ENCODE data around the gene KCNE3. TPM values are rescaled to one million over a fixed set of nuclear protein-coding genes. Genes with fewer than 3 reads are reported as not detected.

The KCNE3 gene
- total RNA-seq, 1 experiment from 2014 or later, result 0.73 TPM

DNA sequence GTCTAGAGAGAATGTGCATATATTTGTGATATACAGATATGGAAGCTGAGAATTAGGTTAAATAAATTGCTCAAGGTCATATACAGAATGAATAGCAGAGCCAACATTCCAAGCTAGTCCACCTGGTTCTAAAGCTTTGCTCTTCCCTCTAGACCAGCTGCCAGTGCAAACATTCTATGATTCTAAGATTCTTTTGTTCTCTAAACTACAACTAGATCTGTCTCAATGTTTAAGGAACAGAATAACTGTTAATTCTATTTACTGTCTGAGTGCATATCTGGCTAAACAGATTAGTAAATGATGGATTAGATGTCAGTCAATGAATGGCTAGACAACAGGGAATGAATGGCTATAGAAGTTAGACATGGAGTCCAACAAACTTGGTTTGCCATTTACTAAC, 19.6 kb downstream of the KCNE3 start:
- Histone ChIP-seq H3K4me2 (ENCODE audit: low read length) (no peak overlapping the region), H3K27me3 (ENCODE audit: low read length) (no peaks in the 10 kb centered on the region), H2AFZ (ENCODE audit: low read length) (no peak overlapping the region), H3K27ac (ENCODE audit: low read length) (no peak overlapping the region), H3K4me3 (ENCODE audit: low read length) (no peak overlapping the region), H3F3A (ENCODE audit: low read length, unreplicated experiment) (peaks cover 2% of the 10 kb centered on the region), H3K9me3 (ENCODE audit: low read length) (no peaks in the 10 kb centered on the region), H3K9ac (ENCODE audit: low read length) (no peak overlapping the region), H3K36me3 (ENCODE audit: low read depth, low read length) (no peaks in the 10 kb centered on the region), H3K4me1 (ENCODE audit: insufficient read depth, low read length) (peaks cover 11% of the 10 kb centered on the region), H3K79me2 (ENCODE audit: low read length) (no peaks in the 10 kb centered on the region), H4K20me1 (ENCODE audit: low read length) (no peaks in the 10 kb centered on the region), H3K9me2 (replicated peaks; ENCODE audit: low read length) (no peaks in the 10 kb centered on the region)
- CTCF ChIA-PET, result interaction anchor here (0.7 kb wide), 1 partner anchor 192 kb away, joined by 3 read pairs; no protein-coding TSS in a partner anchor
- ATAC-seq (no peak), DNase-seq (no peak)
- no TSS peak for BruUV-seq (replicated peaks)
- no peak for TF ChIP-seq EZH2 (IDR thresholded peaks at IDR 0.05; ENCODE audit: low read length, unreplicated experiment)
- TF ChIP-seq, protein P1, sequence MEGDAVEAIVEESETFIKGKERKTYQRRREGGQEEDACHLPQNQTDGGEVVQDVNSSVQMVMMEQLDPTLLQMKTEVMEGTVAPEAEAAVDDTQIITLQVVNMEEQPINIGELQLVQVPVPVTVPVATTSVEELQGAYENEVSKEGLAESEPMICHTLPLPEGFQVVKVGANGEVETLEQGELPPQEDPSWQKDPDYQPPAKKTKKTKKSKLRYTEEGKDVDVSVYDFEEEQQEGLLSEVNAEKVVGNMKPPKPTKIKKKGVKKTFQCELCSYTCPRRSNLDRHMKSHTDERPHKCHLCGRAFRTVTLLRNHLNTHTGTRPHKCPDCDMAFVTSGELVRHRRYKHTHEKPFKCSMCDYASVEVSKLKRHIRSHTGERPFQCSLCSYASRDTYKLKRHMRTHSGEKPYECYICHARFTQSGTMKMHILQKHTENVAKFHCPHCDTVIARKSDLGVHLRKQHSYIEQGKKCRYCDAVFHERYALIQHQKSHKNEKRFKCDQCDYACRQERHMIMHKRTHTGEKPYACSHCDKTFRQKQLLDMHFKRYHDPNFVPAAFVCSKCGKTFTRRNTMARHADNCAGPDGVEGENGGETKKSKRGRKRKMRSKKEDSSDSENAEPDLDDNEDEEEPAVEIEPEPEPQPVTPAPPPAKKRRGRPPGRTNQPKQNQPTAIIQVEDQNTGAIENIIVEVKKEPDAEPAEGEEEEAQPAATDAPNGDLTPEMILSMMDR (conservative IDR thresholded peaks at IDR 0.05; ENCODE audit: low read depth, low read length), result no peak
- TF ChIP-seq EZH2phosphoT487 (IDR thresholded peaks at IDR 0.05; ENCODE audit: borderline replicate concordance, low read length), result no peak
- intact Hi-C loops (cut with micrococcal nuclease), result loop anchor here (10.0 kb wide), 2 partner anchors 383 to 483 kb away; no protein-coding TSS in a partner anchor
- POLR2A ChIA-PET (ENCODE audit: unreplicated experiment), result no interaction called here

DNA sequence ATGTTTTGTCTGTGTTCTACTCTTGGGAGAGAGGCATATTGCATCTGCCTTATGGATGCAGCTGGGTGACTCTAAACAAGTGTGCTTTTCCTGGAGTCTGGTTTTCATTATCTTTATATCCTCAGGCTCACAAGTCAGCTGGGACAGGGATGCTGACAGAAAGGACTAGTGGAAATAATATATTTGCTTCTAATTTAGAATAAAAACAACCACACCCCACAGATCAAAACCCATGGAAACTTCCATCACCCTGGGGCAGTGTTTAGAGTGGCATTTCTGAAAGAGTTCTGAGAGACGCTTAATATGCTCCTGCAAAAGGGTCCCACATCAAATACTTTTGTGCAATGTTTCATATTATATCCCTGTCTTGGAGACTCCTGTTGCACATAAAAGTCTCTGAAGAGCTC, 20.8 kb downstream of the KCNE3 start:
- no TSS peak for BruUV-seq (replicated peaks)

DNA sequence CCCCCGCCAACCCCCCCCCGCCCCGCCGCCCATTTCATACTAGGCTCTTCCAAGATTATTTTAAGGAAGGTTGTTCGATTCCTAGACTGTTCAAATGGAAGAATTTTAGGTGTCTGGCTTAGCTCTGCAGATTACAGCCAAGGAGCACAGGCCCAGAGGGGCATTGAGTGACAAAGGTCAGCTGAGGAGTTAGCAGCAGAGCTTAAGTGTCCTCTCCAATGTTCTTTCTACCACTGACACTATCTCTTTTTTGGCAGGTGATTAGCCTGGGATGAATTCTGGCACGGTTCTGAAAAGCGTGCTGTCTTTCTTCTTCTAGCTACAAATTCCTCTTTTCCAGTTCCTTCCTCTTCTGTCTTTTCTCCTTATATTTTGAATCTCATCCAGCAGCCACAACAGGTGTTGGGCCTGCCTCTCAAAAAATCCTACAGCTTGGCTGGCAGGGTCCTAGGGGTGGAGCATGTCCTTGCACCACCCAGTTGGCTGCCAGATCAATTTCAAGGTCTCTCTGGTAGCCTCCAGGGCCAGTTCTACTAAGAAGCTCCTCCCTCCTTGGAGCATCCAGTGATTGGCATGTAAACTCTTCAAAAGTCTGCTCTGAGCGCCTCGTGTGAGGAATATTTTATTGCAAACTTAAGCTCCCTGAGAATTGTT, 23.0 kb downstream of the KCNE3 start:
- CTCF ChIA-PET, result interaction anchor here (1.1 to 2.0 kb wide), 2 partner anchors 55 to 125 kb away, joined by 3 to 6 read pairs; no protein-coding TSS in a partner anchor
- H3K79me2 ChIP-seq (ENCODE audit: low read length), result no peaks in the 10 kb centered on the region
- TF ChIP-seq EZH2 (IDR thresholded peaks at IDR 0.05; ENCODE audit: low read length, unreplicated experiment), result no peak
- no peak for TF ChIP-seq EZH2phosphoT487 (IDR thresholded peaks at IDR 0.05; ENCODE audit: borderline replicate concordance, low read length)
- TF ChIP-seq, protein P1 (conservative IDR thresholded peaks at IDR 0.05; ENCODE audit: low read depth, low read length), result no peak
- H3K9me2 ChIP-seq (replicated peaks; ENCODE audit: low read length), result no peaks in the 10 kb centered on the region
- DNase-seq (no peak), ATAC-seq (no peak)
- H3K4me2 ChIP-seq (ENCODE audit: low read length), result no peak overlapping the region
- intact Hi-C loops (cut with micrococcal nuclease), result loop anchor here (5.0 to 10.0 kb wide), 3 partner anchors 72 to 479 kb away; no protein-coding TSS in a partner anchor
- no peak overlapping the region for H3K9ac ChIP-seq (ENCODE audit: low read length)
- peaks cover 18% of the 10 kb centered on the region for H3K4me1 ChIP-seq (ENCODE audit: insufficient read depth, low read length)
- no peaks in the 10 kb centered on the region for H3K36me3 ChIP-seq (ENCODE audit: low read depth, low read length)
- H4K20me1 ChIP-seq (ENCODE audit: low read length), result no peaks in the 10 kb centered on the region
- POLR2A ChIA-PET (ENCODE audit: unreplicated experiment), result interaction anchor here (0.5 kb wide), 1 partner anchor 89 kb away, joined by 3 read pairs; no protein-coding TSS in a partner anchor
- H3K27me3 ChIP-seq (ENCODE audit: low read length), result no peaks in the 10 kb centered on the region
- H3F3A ChIP-seq (ENCODE audit: low read length, unreplicated experiment), result peaks cover 3% of the 10 kb centered on the region
- H3K27ac ChIP-seq (ENCODE audit: low read length), result no peak overlapping the region
- BruUV-seq (replicated peaks), result no TSS peak
- H3K4me3 ChIP-seq (ENCODE audit: low read length), result no peak overlapping the region
- no peaks in the 10 kb centered on the region for H3K9me3 ChIP-seq (ENCODE audit: low read length)
- no peak overlapping the region for H2AFZ ChIP-seq (ENCODE audit: low read length)

More for the DNA sequence above, 20.8 kb downstream of the KCNE3 start:
- H3F3A ChIP-seq (ENCODE audit: low read length, unreplicated experiment), result peaks cover 3% of the 10 kb centered on the region
- H3K36me3 ChIP-seq (ENCODE audit: low read depth, low read length), result no peaks in the 10 kb centered on the region
- POLR2A ChIA-PET (ENCODE audit: unreplicated experiment), result no interaction called here
- TF ChIP-seq EZH2 (IDR thresholded peaks at IDR 0.05; ENCODE audit: low read length, unreplicated experiment), result no peak
- no peak overlapping the region for H3K4me3 ChIP-seq (ENCODE audit: low read length)
- no peaks in the 10 kb centered on the region for H3K9me3 ChIP-seq (ENCODE audit: low read length)
- no peaks in the 10 kb centered on the region for H3K79me2 ChIP-seq (ENCODE audit: low read length)
- no peaks in the 10 kb centered on the region for H3K9me2 ChIP-seq (replicated peaks; ENCODE audit: low read length)
- H3K27ac ChIP-seq (ENCODE audit: low read length), result no peak overlapping the region
- DNase-seq (no peak), ATAC-seq (no peak)
- intact Hi-C loops (cut with micrococcal nuclease), result loop anchor here (10.0 kb wide), 2 partner anchors 382 to 482 kb away; no protein-coding TSS in a partner anchor
- H3K4me1 ChIP-seq (ENCODE audit: insufficient read depth, low read length), result peaks cover 18% of the 10 kb centered on the region
- H4K20me1 ChIP-seq (ENCODE audit: low read length), result no peaks in the 10 kb centered on the region
- no peak overlapping the region for H2AFZ ChIP-seq (ENCODE audit: low read length)
- H3K27me3 ChIP-seq (ENCODE audit: low read length), result no peaks in the 10 kb centered on the region
- no peak overlapping the region for H3K9ac ChIP-seq (ENCODE audit: low read length)
- no peak overlapping the region for H3K4me2 ChIP-seq (ENCODE audit: low read length)
- CTCF ChIA-PET, result no interaction called here
